ENCODE data around the gene GRPEL1.

Gene GRPEL1

DNA sequence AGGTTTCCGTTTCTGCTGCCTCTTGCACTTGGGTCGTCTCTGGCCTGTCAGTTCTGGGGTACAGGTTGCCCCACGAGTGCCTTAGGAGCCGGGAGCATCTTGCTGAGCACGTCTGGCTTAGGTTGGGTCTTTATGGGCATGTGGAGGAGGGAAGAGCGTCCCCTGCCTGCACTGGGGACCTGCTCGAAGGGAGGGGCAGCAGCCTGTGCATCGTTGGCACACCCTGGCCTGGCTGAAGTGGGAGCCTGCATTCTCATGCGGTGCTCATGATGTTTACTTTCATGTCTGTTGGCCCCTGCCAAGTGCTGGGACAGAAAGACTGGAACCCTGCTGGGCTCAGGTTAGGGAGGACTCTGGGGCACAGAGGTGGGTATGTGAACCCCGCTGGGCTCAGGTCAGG, 48.5 kb downstream of the GRPEL1 start:
- TF ChIP-seq, protein P1, sequence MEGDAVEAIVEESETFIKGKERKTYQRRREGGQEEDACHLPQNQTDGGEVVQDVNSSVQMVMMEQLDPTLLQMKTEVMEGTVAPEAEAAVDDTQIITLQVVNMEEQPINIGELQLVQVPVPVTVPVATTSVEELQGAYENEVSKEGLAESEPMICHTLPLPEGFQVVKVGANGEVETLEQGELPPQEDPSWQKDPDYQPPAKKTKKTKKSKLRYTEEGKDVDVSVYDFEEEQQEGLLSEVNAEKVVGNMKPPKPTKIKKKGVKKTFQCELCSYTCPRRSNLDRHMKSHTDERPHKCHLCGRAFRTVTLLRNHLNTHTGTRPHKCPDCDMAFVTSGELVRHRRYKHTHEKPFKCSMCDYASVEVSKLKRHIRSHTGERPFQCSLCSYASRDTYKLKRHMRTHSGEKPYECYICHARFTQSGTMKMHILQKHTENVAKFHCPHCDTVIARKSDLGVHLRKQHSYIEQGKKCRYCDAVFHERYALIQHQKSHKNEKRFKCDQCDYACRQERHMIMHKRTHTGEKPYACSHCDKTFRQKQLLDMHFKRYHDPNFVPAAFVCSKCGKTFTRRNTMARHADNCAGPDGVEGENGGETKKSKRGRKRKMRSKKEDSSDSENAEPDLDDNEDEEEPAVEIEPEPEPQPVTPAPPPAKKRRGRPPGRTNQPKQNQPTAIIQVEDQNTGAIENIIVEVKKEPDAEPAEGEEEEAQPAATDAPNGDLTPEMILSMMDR (IDR thresholded peaks at IDR 0.05; ENCODE audit: low read length, missing control alignments) = no peak
- no peak overlapping the region for H3K4me3 ChIP-seq (replicated peaks; ENCODE audit: low read depth, low read length)
- DNase-seq (ENCODE audit: low read depth) = no peak

DNA sequence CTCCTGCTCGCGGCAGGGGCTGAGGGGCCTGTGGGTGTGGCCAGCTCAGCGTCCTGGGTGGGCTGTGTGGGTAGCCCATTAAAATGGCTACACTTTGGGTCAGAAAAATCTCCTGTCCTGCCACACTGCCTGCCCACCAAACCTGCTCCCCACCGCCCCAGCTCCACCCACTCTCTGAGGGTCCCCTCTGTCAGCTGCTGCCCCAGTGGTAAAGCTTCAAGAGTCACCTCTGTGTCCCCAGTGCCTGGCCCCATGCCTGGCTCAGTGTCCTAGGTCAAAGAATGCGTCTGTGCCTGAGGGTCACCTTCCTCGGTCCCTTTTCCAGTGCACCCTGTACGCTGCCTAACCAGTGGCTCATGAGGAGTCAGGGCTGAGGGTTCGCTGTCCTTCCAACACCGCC, 49.6 kb downstream of the GRPEL1 start:
- TF ChIP-seq, protein P1 (IDR thresholded peaks at IDR 0.05; ENCODE audit: low read length, missing control alignments) = no peak
- DNase-seq (ENCODE audit: low read depth) = no peak
- H3K4me3 ChIP-seq (replicated peaks; ENCODE audit: low read depth, low read length) = no peak overlapping the region

DNA sequence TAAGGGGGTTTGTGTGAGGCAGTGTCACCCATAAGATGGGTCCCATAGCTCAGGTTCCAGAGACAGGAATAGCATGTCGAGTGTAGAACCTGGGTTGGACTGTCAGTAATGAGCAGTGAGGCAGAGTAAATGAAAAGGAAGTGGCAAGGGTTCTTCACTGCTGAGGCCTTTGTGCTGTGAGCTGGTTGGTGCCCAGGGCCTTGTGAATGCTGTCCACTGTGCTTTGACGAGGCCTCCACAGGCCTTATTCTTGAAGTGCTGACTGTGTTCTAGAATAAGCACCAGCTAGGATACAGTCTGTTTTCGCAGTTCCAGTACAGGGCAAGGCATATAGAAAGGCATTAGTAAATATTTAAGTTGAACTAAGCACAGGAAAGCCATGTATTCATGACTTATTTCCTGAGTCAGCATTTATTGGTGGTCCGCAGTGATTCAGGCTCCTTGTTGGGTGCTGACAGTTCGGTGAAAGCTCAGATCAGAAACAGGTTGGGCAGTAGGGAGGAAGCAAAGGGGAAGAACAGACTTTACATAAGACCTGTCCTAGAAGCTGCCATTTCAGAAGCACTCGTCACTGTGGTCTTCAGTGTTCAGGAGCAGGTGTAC, 50.3 kb downstream of the GRPEL1 start:
- TF ChIP-seq, protein P1 (IDR thresholded peaks at IDR 0.05; ENCODE audit: low read length, missing control alignments) = no peak
- no peak for DNase-seq (ENCODE audit: low read depth)

DNA sequence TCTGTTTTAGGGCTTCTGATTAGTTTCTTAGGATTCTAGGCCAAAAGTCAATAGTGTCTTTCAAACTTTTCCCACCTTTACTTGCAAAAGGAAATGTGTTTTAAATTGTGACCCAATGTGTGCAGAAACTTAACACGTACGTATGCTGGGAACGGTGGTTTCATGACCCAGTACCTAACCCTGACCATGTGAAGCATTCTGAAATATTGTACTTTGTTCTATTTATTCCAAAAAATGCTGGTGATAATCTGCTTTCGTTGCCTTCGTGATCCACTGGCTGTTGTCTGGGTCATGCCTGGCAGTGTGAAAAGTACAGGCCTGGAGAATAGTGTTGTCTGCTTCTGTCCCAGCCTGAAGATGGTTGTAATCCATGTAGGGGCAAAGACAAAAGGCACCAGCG, 51.4 kb downstream of the GRPEL1 start:
- TF ChIP-seq, protein P1 (IDR thresholded peaks at IDR 0.05; ENCODE audit: low read length, missing control alignments) = no peak
- H3K4me3 ChIP-seq (replicated peaks; ENCODE audit: low read depth, low read length) = no peak overlapping the region
- no peak for DNase-seq (ENCODE audit: low read depth)

More for the DNA sequence above, 50.3 kb downstream of the GRPEL1 start:
- H3K4me3 ChIP-seq (replicated peaks; ENCODE audit: low read depth, low read length) = no peak overlapping the region

DNA sequence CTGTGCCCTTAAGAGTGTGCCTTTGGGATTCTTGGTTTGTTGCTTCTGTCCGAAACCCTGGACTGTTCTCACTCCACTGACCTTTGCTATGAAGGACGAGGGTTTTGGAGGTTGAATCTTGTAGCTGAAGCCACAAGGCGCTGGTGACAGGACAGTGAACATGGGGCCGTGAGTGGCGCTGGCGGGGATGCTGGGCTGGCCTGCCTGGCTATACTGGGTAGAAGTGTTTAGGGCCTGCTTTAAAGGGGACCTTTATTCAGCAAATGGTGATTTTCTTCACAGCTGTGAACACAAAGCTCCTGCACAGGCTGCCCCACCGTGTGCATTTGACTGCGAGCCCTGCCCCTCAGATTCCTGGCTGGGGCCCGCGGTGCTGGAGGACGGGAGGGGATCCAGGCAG, 51.8 kb downstream of the GRPEL1 start:
- TF ChIP-seq, protein P1 (IDR thresholded peaks at IDR 0.05; ENCODE audit: low read length, missing control alignments) = no peak
- no peak for DNase-seq (ENCODE audit: low read depth)
- H3K4me3 ChIP-seq (replicated peaks; ENCODE audit: low read depth, low read length) = no peak overlapping the region

DNA sequence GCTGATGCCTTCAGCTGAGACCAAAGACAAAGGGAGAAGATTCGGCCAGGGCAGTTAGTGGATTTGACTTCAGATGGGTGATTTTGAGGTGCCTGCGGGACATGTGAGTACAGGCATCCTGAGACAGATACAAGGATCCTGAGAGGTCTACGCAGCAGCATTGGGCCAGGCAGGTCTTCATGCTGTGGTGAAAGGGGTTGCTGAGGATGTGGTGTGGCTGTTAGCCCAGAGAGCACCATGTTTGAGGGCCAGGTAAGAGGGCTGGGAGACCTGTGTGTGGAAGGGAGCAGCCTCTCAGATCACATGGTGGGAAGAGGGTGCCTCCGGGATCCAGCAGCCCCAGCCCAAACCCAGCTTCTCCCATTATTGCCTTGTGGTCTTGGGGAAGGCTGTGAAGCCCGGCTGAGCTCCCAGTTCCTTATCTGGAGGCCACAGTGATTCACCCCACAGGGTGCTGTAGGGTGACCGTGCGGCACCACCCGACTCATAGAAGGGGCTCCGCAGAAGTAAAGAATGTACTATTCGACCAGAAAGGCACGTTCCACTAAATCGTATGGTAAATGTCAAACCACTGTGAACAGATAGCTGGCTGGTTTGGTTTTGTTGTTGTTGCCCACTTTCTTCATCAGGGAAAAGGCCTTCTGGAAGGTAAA, 52.4 kb downstream of the GRPEL1 start:
- H3K4me3 ChIP-seq (replicated peaks; ENCODE audit: low read depth, low read length) = no peak overlapping the region
- TF ChIP-seq, protein P1 (IDR thresholded peaks at IDR 0.05; ENCODE audit: low read length, missing control alignments) = no peak
- no peak for DNase-seq (ENCODE audit: low read depth)

DNA sequence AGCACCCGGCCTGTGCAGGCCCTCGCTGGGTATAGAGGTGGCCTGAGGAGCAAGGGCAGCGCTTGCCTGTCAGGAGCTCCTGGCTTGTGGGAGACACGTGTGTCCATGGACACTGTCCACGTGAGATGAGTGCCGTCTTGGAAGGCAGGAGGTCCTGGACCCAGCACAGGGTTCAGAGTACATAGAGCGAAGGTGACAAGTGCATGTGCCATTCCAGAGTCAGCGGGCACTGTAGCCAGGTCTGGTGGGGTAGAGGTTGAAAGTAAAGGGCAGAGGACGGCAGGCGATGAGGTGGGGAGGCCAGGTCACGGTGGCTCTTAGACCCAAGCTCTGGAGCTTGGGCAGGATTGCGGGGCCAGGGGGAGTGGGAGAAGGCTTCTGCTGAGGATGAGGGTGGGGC, 53.0 kb downstream of the GRPEL1 start:
- no peak overlapping the region for H3K4me3 ChIP-seq (replicated peaks; ENCODE audit: low read depth, low read length)
- TF ChIP-seq, protein P1 (IDR thresholded peaks at IDR 0.05; ENCODE audit: low read length, missing control alignments) = no peak
- no peak for DNase-seq (ENCODE audit: low read depth)
